GM10248 (cell line): Measurements from ENCODE around the gene TEPSIN.

Experiments
- CTCF ChIA-PET: fragments of 300-600 bp; sonication (Branson Sonifier 250); formaldehyde crosslinking; extraction: SDS; loops from one replicate; lab custom pipeline; 2021; ENCODE audit warnings: antibody characterized with exemption; lab: Yijun Ruan, JAX
- POLR2A ChIA-PET: fragments of 350-650 bp; sonication (Branson Sonifier 250); formaldehyde crosslinking; extraction: SDS; loops from one replicate; lab custom pipeline; 2020; ENCODE audit warnings: antibody characterized with exemption; lab: Yijun Ruan, JAX
- DNase-seq: peaks from one replicate; pipeline ENCODE4 v3.0.0; 2012; ENCODE audit errors: extremely low spot score
- TF ChIP-seq, protein P1 (sequence below): IDR thresholded peaks from 2 replicates; pipeline ENCODE4 v1.5.1; 2012; ENCODE audit warnings: mild to moderate bottlenecking, low read depth; ENCODE audit errors: extremely low read depth, missing control alignments, control extremely low read depth

The TEPSIN gene

DNA sequence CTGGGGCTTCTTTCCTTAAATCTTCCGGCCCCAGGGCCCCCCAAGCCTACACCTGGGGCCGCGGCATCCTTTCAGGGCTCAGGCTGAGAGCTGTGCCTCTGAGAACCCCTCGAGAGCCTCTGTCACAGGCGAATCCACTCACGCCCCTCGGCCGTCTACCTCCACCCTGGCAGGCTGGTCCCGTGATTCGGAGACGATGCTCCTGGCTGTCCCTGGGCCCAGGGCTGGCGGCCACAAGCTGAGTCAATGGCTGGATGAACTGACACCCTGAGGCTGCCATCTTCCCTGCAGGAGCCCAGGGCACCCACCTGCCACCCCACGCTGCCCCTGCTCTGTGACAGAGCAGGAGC lies 4.4 kb downstream of the TEPSIN start:
- ChIA-PET CTCF (interaction anchor here (1.9 kb wide), 1 partner anchor 10 kb away, joined by 5 read pairs; no protein-coding TSS in a partner anchor), POLR2A (interaction anchor here (0.6 kb wide), 1 partner anchor 131 kb away, joined by 3 read pairs; no protein-coding TSS in a partner anchor)
- TF ChIP-seq, protein P1, sequence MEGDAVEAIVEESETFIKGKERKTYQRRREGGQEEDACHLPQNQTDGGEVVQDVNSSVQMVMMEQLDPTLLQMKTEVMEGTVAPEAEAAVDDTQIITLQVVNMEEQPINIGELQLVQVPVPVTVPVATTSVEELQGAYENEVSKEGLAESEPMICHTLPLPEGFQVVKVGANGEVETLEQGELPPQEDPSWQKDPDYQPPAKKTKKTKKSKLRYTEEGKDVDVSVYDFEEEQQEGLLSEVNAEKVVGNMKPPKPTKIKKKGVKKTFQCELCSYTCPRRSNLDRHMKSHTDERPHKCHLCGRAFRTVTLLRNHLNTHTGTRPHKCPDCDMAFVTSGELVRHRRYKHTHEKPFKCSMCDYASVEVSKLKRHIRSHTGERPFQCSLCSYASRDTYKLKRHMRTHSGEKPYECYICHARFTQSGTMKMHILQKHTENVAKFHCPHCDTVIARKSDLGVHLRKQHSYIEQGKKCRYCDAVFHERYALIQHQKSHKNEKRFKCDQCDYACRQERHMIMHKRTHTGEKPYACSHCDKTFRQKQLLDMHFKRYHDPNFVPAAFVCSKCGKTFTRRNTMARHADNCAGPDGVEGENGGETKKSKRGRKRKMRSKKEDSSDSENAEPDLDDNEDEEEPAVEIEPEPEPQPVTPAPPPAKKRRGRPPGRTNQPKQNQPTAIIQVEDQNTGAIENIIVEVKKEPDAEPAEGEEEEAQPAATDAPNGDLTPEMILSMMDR: no peak
- DNase-seq: no peak

- no peak for DNase-seq
- CTCF ChIA-PET: interaction anchor here (1.9 kb wide), 1 partner anchor 9 kb away, joined by 5 read pairs; no protein-coding TSS in a partner anchor
- TF ChIP-seq, protein P1: no peak
- POLR2A ChIA-PET: interaction anchor here (0.6 kb wide), 1 partner anchor 131 kb away, joined by 3 read pairs; no protein-coding TSS in a partner anchor
Measured at GRCh38 chr17:81233811-81234505, 4.9 kb downstream of the TEPSIN start.

DNA sequence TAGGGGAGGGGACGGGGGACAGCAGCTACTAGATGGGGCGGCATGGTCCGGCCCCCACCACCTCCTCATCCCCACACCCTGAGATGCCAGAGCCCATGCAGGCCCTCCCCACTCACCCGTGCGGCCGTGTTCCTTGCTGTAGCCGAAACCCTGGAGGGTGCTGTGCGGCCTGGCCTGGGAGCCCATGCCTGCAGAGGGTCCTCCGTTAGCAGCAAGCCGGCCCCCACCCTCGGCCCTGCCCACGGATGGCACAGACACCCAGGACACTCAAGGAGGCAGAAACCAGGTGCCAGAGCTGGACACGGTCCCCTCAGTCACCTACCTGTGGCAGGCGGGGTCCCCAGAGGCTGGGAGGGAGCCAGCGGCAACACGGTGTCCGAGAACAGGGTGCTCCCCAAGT lies 5.5 kb downstream of the TEPSIN start:
- ChIA-PET CTCF (interaction anchor here (1.9 kb wide), 1 partner anchor 9 kb away, joined by 5 read pairs; no protein-coding TSS in a partner anchor), POLR2A (no interaction called here)
- TF ChIP-seq, protein P1: no peak

GRCh38 chr17:81232616-81233241 lies 6.1 kb downstream of the TEPSIN start:
- TF ChIP-seq, protein P1: no peak
- DNase-seq: no peak
- CTCF ChIA-PET: no interaction called here
- POLR2A ChIA-PET: no interaction called here

More for the DNA sequence above, 5.5 kb downstream of the TEPSIN start:
- no peak for DNase-seq

- TF ChIP-seq, protein P1: no peak
- DNase-seq: no peak
- POLR2A ChIA-PET: no interaction called here
- CTCF ChIA-PET: interaction anchor here (0.8 kb wide), 1 partner anchor 9 kb away, joined by 3 read pairs; the partner anchor contains the start of gene CEP131
Measured at GRCh38 chr17:81231766-81232581, 6.9 kb downstream of the TEPSIN start.

DNA sequence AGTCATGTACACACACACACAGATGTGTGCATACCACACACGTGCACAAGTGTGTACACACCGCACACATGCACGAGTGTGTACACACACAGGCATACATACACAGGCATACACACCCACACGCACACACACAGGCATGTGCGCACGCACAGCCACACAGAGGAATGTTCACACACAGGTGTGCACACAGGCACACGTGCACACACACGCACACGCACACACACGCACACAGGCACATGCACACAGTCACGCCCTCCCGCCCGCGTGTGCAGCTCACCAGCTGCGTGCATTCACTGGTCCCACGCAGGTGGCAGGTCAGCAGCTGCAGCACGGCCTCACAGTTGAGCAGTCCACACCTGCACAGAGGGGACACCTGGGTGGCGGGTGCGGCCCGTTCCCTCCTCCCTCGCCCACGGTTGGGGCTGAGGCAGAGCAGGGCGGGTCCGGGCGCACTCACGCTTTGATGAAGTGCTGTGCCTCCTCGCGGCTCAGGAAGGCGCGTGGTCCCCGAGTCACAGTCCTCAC lies 7.7 kb downstream of the TEPSIN start:
- DNase-seq: no peak
- TF ChIP-seq, protein P1: no peak
- ChIA-PET CTCF (interaction anchor here (0.8 to 2.9 kb wide), 3 partner anchors 8 to 89 kb away, joined by 3 to 14 read pairs (median 11); partner anchors contain the start of genes CEP131, NDUFAF8 and TEPSIN), POLR2A (no interaction called here)
